ENCODE measurements around the gene KLLN.
A peak's percentile ranks its signal among the peaks of the same experiment; 100 is the strongest.
"Not testable (repeated sequence)": the region's sequence is repeated elsewhere in the genome, so short reads cannot be mapped to it uniquely, and the experiment has no call there.

KLLN gene

GRCh38 chr10:87863053-87863943, at the start of gene KLLN, which contains the start of gene PTEN:
Gene KLLN, minus strand, starts transcription at chr10:87863533. Its CDS starts 1,046 bp downstream, at chr10:87862487.
Gene PTEN, plus strand, starts transcription at chr10:87863625. Its CDS starts 845 bp downstream, at chr10:87864470.
- peak; percentile 93 for DNase-seq

GRCh38 chr10:87903396-87903795, 40.1 kb upstream of the KLLN start:
- not testable (repeated sequence) for DNase-seq

GRCh38 chr10:87897957-87898356, 34.6 kb upstream of the KLLN start:
- not testable (repeated sequence) for DNase-seq

GRCh38 chr10:87896216-87896615, 32.9 kb upstream of the KLLN start:
- no peak for DNase-seq

- DNase-seq = no peak
Observed at GRCh38 chr10:87895430-87895829, 32.1 kb upstream of the KLLN start.

- DNase-seq = no peak
Observed at GRCh38 chr10:87887548-87888289, 24.4 kb upstream of the KLLN start.

- no peak for DNase-seq
Observed at GRCh38 chr10:87887146-87887545, 23.8 kb upstream of the KLLN start.

GRCh38 chr10:87886635-87887034, 23.3 kb upstream of the KLLN start:
- no peak for DNase-seq

- DNase-seq = no peak
Observed at GRCh38 chr10:87882555-87883294, 19.4 kb upstream of the KLLN start.

- DNase-seq = not testable (repeated sequence)
Observed at GRCh38 chr10:87881373-87882059, 18.2 kb upstream of the KLLN start.

GRCh38 chr10:87880336-87880735, 17.0 kb upstream of the KLLN start:
- DNase-seq = no peak

- DNase-seq = no peak
Observed at GRCh38 chr10:87878664-87879459, 15.5 kb upstream of the KLLN start.

- DNase-seq = no peak
Observed at GRCh38 chr10:87875929-87876571, 12.7 kb upstream of the KLLN start.

- DNase-seq = no peak
Observed at GRCh38 chr10:87873656-87874055, 10.3 kb upstream of the KLLN start.

GRCh38 chr10:87872828-87873227, 9.5 kb upstream of the KLLN start:
- DNase-seq = no peak

GRCh38 chr10:87869773-87870551, 6.6 kb upstream of the KLLN start:
- DNase-seq = no peak

- not testable (repeated sequence) for DNase-seq
Observed at GRCh38 chr10:87869139-87869538, 5.8 kb upstream of the KLLN start.

- DNase-seq = no peak
Observed at GRCh38 chr10:87868277-87868676, 4.9 kb upstream of the KLLN start.

GRCh38 chr10:87867453-87867852, 4.1 kb upstream of the KLLN start:
- DNase-seq = no peak

- no peak for DNase-seq
Observed at GRCh38 chr10:87866412-87866974, 3.2 kb upstream of the KLLN start.
